Cardiac fibroblast (primary cell): ENCODE data around the gene TUBA1A.
"Not testable (repeated sequence)": the region's sequence is repeated elsewhere in the genome, so short reads cannot be mapped to it uniquely, and the experiment has no call there.

Source experiments
- DNase-seq, 2 donors: peaks; one replicate each; pipeline versions ENCODE4 v3.0.0 to v3.0.0-alpha.2; 2010; ENCODE audit warnings: low read depth in 2 of 2
- H3K4me3 ChIP-seq, 2 donors: replicated peaks in 1 of 2; 1 replicate in 1 of 2; 2 replicates in 1 of 2; pipeline ENCODE4 v1.5.1; 2011; ENCODE audit warnings: low read depth in 2 of 2, low read length in 2 of 2, mild to moderate bottlenecking in 2 of 2, moderate library complexity in 1 of 2
- CTCF ChIP-seq: IDR thresholded peaks from one replicate; pipeline ENCODE4 v1.5.1; 2011; ENCODE audit warnings: low read depth, mild to moderate bottlenecking, low read length, inconsistent platforms

Gene TUBA1A

GRCh38 chr12:49201595-49202295, 12.9 kb upstream of the TUBA1A start:
- DNase-seq, result peak; percentile 89 to 90
- H3K4me3 ChIP-seq, result no peak overlapping the region
- no peak for TF ChIP-seq CTCF

- no peak for TF ChIP-seq CTCF
- peak; percentile 90 to 94 for DNase-seq
- H3K4me3 ChIP-seq, result no peak overlapping the region
Observed at GRCh38 chr12:49200919-49201594, 12.2 kb upstream of the TUBA1A start.

GRCh38 chr12:49198431-49199155, 9.7 kb upstream of the TUBA1A start:
- no peak for TF ChIP-seq CTCF
- no peak overlapping the region for H3K4me3 ChIP-seq
- peak; percentile 84 to 92 for DNase-seq

DNA sequence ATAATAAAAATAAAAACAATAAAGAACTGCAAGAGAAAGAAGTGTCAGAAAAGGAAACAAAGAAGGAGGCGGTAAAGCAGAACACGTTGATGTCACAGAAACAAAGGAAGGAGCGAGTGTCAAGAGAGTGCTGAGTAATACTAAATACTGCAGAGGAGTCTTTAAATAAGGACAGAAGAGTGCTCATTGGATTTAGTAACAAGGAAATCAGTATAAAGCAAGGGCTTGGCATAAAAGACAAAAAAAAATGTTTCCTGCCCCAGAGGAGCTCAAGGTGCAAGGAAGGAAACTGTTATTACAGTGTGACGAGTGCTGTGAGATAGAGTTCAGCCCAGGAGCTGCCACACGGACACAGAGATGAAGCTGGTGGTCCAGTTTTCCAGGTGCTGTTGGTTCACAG, 8.4 kb upstream of the TUBA1A start:
- TF ChIP-seq CTCF, result no peak
- no peak for DNase-seq
- H3K4me3 ChIP-seq, result no peak overlapping the region

GRCh38 chr12:49195736-49196135, 6.9 kb upstream of the TUBA1A start:
- DNase-seq, result no peak
- TF ChIP-seq CTCF, result no peak
- H3K4me3 ChIP-seq, result no peak overlapping the region

- DNase-seq, H3K4me3 ChIP-seq: not testable (repeated sequence)
Observed at GRCh38 chr12:49193746-49194145, 4.9 kb upstream of the TUBA1A start.

DNA sequence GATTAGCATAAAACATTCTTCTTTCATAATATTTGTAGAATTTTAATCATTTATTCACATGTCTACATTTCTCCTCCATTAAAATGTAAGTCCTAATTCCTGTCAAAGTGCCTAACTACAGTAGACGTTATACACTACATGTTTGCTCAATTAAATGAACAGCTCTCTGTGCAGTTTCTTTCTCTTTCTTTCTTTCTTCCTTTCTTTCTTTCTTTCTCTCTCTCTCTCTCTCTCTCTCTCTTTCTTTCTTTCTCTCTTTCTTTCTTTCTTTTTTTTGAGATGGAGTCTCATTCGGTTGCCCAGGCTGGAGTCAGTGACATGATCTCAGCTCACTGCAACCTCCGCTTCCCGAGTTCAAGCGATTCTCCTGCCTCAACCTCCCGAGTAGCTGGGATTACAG, 2.6 kb upstream of the TUBA1A start:
- H3K4me3 ChIP-seq, DNase-seq: not testable (repeated sequence)
